Type B pancreatic cell (in vitro differentiated cells): Measurements from ENCODE around the gene MAMDC4. TPM values are rescaled to one million over a fixed set of nuclear protein-coding genes. Genes with fewer than 3 reads are reported as not detected.

Experiments used
- DNase-seq: peaks from one replicate; pipeline ENCODE4 v3.0.0; 2021; ENCODE audit warnings: mixed read lengths; ENCODE audit not compliant: unreplicated experiment; ENCODE audit errors: extremely low spot score
- H3K27ac Mint-ChIP-seq: 2 replicates; pipeline ENCODE4 v1.8.0; 2021; ENCODE audit warnings: mild to moderate bottlenecking, mixed read lengths
- H3K27me3 Mint-ChIP-seq: 2 replicates; pipeline ENCODE4 v1.8.0; 2021; ENCODE audit warnings: mixed read lengths
- H3K36me3 Mint-ChIP-seq: 2 replicates; pipeline ENCODE4 v1.8.0; 2021; ENCODE audit warnings: mixed read lengths
- H3K4me1 Mint-ChIP-seq: one replicate; pipeline ENCODE4 v1.8.0; 2021; ENCODE audit warnings: mixed read lengths; ENCODE audit not compliant: unreplicated experiment
- H3K4me3 Mint-ChIP-seq: 2 replicates; pipeline ENCODE4 v1.8.0; 2021; ENCODE audit warnings: mild to moderate bottlenecking, mixed read lengths
- H3K9me3 Mint-ChIP-seq: 2 replicates; pipeline ENCODE4 v1.8.0; 2021; ENCODE audit warnings: mixed read lengths
- CTCF ChIP-seq: fragments of 200-600 bp; sonication (generic); conservative IDR thresholded peaks from 2 replicates; pipeline ENCODE4 v1.5.0; 2021; ENCODE audit warnings: antibody characterized with exemption, mild to moderate bottlenecking
- total RNA-seq: library from RNA; stranded (reverse); gene quantifications from 2 replicates; pipeline ENCODE4 v1.2.1, GENCODE V29; 2021; ENCODE audit warnings: low replicate concordance

MAMDC4 gene
- total RNA-seq, 1 donor from 2014 or later: 29.1 TPM

DNA sequence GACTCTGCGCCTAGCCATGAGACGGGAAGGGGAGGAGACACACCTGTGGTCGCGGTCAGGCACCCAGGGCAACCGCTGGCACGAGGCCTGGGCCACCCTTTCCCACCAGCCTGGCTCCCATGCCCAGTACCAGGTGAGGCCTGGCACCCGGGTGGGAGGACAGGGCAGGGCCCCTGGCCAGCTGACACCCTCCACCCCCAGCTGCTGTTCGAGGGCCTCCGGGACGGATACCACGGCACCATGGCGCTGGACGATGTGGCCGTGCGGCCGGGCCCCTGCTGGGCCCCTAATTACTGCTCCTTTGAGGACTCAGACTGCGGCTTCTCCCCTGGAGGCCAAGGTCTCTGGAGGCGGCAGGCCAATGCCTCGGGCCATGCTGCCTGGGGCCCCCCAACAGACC, 5.0 kb downstream of the MAMDC4 start:
- DNase-seq: no peak
- no peaks in the 10 kb centered on the region for H3K9me3 Mint-ChIP-seq
- H3K4me1 Mint-ChIP-seq: no peaks in the 10 kb centered on the region
- no peak for TF ChIP-seq CTCF
- no peak overlapping the region for H3K4me3 Mint-ChIP-seq
- no peaks in the 10 kb centered on the region for H3K36me3 Mint-ChIP-seq
- no peak overlapping the region for H3K27ac Mint-ChIP-seq
- H3K27me3 Mint-ChIP-seq: no peaks in the 10 kb centered on the region

DNA sequence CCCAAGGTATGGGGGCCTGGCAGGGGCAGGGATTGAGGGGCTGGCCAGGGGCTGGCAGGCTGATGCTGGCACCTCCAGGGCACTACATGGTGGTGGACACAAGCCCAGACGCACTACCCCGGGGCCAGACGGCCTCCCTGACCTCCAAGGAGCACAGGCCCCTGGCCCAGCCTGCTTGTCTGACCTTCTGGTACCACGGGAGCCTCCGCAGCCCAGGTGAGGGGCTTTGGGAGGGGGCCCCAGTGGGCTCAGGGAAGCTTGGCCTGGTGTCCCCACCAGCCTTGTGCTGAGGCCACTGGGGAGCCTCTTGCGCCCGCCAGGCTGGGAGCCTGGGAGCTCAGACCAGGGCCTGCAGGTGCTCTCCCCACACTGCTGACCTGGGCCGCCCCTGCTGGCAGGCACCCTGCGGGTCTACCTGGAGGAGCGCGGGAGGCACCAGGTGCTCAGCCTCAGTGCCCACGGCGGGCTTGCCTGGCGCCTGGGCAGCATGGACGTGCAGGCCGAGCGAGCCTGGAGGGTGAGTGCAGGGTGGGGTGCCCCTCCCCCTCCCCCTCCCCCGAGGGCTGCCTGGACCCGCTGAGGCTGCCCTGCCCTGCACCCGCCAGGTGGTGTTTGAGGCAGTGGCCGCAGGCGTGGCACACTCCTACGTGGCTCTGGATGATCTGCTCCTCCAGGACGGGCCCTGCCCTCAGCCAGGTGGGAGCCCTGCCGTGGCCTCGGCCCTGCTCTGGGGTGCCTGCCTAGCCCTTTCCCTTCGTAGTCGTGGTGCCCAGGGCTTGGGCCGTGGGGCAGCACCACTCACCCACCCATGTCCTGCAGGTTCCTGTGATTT, 5.7 kb downstream of the MAMDC4 start:
- Mint-ChIP-seq H3K27me3 (no peaks in the 10 kb centered on the region), H3K4me1 (no peaks in the 10 kb centered on the region), H3K36me3 (no peaks in the 10 kb centered on the region), H3K4me3 (no peak overlapping the region), H3K9me3 (no peaks in the 10 kb centered on the region), H3K27ac (no peak overlapping the region)
- DNase-seq: no peak
- TF ChIP-seq CTCF: no peak

DNA sequence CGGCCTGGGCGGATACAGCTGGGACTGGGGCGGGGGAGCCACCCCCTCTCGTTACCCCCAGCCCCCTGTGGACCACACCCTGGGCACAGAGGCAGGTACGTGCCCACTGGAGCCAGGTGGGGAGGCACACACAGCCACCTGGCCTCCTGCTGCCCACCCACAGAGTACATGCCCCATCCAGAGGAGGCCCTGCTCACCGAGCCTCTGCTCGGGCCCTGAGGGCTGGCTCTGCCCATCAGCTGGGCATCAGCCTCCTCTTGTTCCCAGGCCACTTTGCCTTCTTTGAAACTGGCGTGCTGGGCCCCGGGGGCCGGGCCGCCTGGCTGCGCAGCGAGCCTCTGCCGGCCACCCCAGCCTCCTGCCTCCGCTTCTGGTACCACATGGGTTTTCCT, 6.3 kb downstream of the MAMDC4 start:
- no peak for DNase-seq
- Mint-ChIP-seq H3K27me3 (no peaks in the 10 kb centered on the region), H3K9me3 (no peaks in the 10 kb centered on the region), H3K36me3 (no peaks in the 10 kb centered on the region), H3K4me3 (no peak overlapping the region), H3K27ac (no peak overlapping the region), H3K4me1 (no peaks in the 10 kb centered on the region)
- no peak for TF ChIP-seq CTCF

DNA sequence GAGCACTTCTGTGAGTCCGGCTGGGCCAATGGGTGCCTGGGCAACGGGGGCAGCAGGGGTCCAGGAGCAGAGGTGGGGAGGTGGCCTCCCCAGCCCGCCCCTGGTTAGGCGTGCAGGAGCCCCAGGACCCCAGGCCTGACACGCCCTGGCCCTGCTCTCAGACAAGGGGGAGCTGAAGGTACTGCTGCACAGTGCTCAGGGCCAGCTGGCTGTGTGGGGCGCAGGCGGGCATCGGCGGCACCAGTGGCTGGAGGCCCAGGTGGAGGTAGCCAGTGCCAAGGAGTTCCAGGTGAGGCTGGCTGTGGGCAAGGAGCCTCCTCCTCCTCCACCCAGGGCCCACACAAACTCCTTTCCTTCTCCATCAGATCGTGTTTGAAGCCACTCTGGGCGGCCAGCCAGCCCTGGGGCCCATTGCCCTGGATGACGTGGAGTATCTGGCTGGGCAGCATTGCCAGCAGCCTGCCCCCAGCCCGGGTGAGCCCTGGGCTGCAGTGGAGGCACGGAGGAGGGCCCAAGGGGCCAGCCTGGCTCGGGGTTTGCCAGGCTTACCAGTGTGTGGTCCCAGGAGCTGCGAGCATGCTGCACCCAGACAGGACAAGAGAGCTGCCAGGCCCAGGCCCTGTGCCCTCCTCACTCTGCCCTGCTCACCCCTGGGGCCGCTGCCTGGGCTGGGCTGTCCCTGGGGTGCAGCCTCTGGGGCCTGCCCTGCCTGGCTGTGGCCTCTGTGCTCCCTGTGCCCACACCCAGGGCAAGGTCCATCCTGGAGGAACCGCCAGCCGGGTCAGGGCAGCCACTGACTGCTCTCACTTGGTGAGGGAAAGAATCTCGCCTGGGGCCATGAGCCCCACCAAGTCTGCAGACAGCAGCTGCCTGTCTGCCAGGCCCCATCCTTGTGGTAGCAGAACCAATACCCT, 7.0 kb downstream of the MAMDC4 start:
- Mint-ChIP-seq H3K4me1 (no peaks in the 10 kb centered on the region), H3K36me3 (no peaks in the 10 kb centered on the region), H3K4me3 (no peak overlapping the region), H3K27me3 (no peaks in the 10 kb centered on the region), H3K27ac (no peak overlapping the region), H3K9me3 (no peaks in the 10 kb centered on the region)
- no peak for TF ChIP-seq CTCF
- no peak for DNase-seq

GRCh38 chr9:136860529-136860928, 8.4 kb downstream of the MAMDC4 start:
- no peak for TF ChIP-seq CTCF
- Mint-ChIP-seq H3K4me3 (no peak overlapping the region), H3K9me3 (no peaks in the 10 kb centered on the region), H3K27me3 (no peaks in the 10 kb centered on the region), H3K36me3 (no peaks in the 10 kb centered on the region), H3K4me1 (no peaks in the 10 kb centered on the region), H3K27ac (no peak overlapping the region)
- DNase-seq: no peak
